ENCODE measurements around the gene TGM2. TPM values are rescaled to one million over a fixed set of nuclear protein-coding genes. Genes with fewer than 3 reads are reported as not detected.

The TGM2 gene
- polyA plus RNA-seq, 1 donor (not counting 4 experiments of a cell fraction or from before 2014, with no cell fraction given), result 18.7 TPM

- TF ChIP-seq EZH2 (IDR thresholded peaks at IDR 0.05; ENCODE audit: low read length), result no peak
- TF ChIP-seq CTCF (optimal IDR thresholded peaks at IDR 0.05 in 1 of 3, IDR thresholded peaks at IDR 0.05 in 1 of 3, conservative IDR thresholded peaks at IDR 0.05 in 1 of 3; ENCODE audit: extremely low read depth in 1 of 3, insufficient read depth in 2 of 3, low read length in 3 of 3), result peak in 1 of 3 experiments; percentile 48
- Histone ChIP-seq H3K4me3 (ENCODE audit: control insufficient read depth in 2 of 3, extremely low read depth in 1 of 3, insufficient read depth in 2 of 3, low read depth in 1 of 3, low read length in 3 of 3) (no peak overlapping the region), H3K27me3 (ENCODE audit: control insufficient read depth, extremely low read depth, insufficient read depth, low read length) (no peaks in the 10 kb centered on the region), H3K9me1 (ENCODE audit: control insufficient read depth, extremely low read depth, insufficient read depth, low read length) (no peaks in the 10 kb centered on the region), H2AFZ (ENCODE audit: control insufficient read depth, low read length) (no peak overlapping the region), H3K36me3 (ENCODE audit: control insufficient read depth in 2 of 2, extremely low read depth in 1 of 2, insufficient read depth in 2 of 2, low read length in 2 of 2) (no peaks in the 10 kb centered on the region), H3K79me2 (ENCODE audit: control insufficient read depth, insufficient read depth, low read length) (no peaks in the 10 kb centered on the region), H3K9ac (ENCODE audit: control insufficient read depth, extremely low read depth, insufficient read depth, low read length) (no peak overlapping the region), H3K27ac (ENCODE audit: control insufficient read depth, insufficient read depth, low read length) (no peak overlapping the region), H3K9me3 (ENCODE audit: control insufficient read depth, low read depth, low read length) (no peaks in the 10 kb centered on the region), H3K4me1 (ENCODE audit: control insufficient read depth, extremely low read depth, insufficient read depth, low read length) (peaks cover 23% of the 10 kb centered on the region), H3K4me2 (ENCODE audit: control insufficient read depth, extremely low read depth, insufficient read depth, low read depth, low read length) (peak overlapping the region; percentile 1), H4K20me1 (ENCODE audit: control insufficient read depth, extremely low read depth, insufficient read depth, low read length) (no peaks in the 10 kb centered on the region)
- FAIRE-seq (peak; percentile 34), DNase-seq (ENCODE audit: low read depth, low spot score) (no peak)
- dilution Hi-C loops (cut with MboI; ENCODE audit: extremely low pct_ligation_motif_present, low sequenced_read_pairs), result no loop called here
These were observed 8.4 kb upstream of the TGM2 start for GRCh38 chr20:38173237-38174156.

- Histone ChIP-seq H3K4me1 (ENCODE audit: control insufficient read depth, extremely low read depth, insufficient read depth, low read length) (peaks cover 34% of the 10 kb centered on the region), H3K36me3 (ENCODE audit: control insufficient read depth in 2 of 2, extremely low read depth in 1 of 2, insufficient read depth in 2 of 2, low read length in 2 of 2) (no peaks in the 10 kb centered on the region), H3K9me3 (ENCODE audit: control insufficient read depth, low read depth, low read length) (no peaks in the 10 kb centered on the region), H3K4me2 (ENCODE audit: control insufficient read depth, extremely low read depth, insufficient read depth, low read depth, low read length) (no peak overlapping the region), H3K4me3 (ENCODE audit: control insufficient read depth in 2 of 3, extremely low read depth in 1 of 3, insufficient read depth in 2 of 3, low read depth in 1 of 3, low read length in 3 of 3) (no peak overlapping the region), H2AFZ (ENCODE audit: control insufficient read depth, low read length) (no peak overlapping the region), H3K27me3 (ENCODE audit: control insufficient read depth, extremely low read depth, insufficient read depth, low read length) (no peaks in the 10 kb centered on the region), H4K20me1 (ENCODE audit: control insufficient read depth, extremely low read depth, insufficient read depth, low read length) (no peaks in the 10 kb centered on the region), H3K27ac (ENCODE audit: control insufficient read depth, insufficient read depth, low read length) (no peak overlapping the region), H3K79me2 (ENCODE audit: control insufficient read depth, insufficient read depth, low read length) (no peaks in the 10 kb centered on the region), H3K9me1 (ENCODE audit: control insufficient read depth, extremely low read depth, insufficient read depth, low read length) (no peaks in the 10 kb centered on the region), H3K9ac (ENCODE audit: control insufficient read depth, extremely low read depth, insufficient read depth, low read length) (no peak overlapping the region)
- FAIRE-seq (no peak), DNase-seq (ENCODE audit: low read depth, low spot score) (no peak)
- dilution Hi-C loops (cut with MboI; ENCODE audit: extremely low pct_ligation_motif_present, low sequenced_read_pairs), result no loop called here
- TF ChIP-seq CTCF (optimal IDR thresholded peaks at IDR 0.05 in 1 of 3, IDR thresholded peaks at IDR 0.05 in 1 of 3, conservative IDR thresholded peaks at IDR 0.05 in 1 of 3; ENCODE audit: extremely low read depth in 1 of 3, insufficient read depth in 2 of 3, low read length in 3 of 3), result peak in 1 of 3 experiments; percentile 18
- no peak for TF ChIP-seq EZH2 (IDR thresholded peaks at IDR 0.05; ENCODE audit: low read length)
These were observed 7.3 kb upstream of the TGM2 start for GRCh38 chr20:38172408-38172807.
